GM13976 (cell line): ENCODE measurements around the gene ALB.

Experiments used
- DNase-seq: peaks from one replicate; pipeline ENCODE4 v3.0.0; 2012; ENCODE audit warnings: low spot score
- CTCF ChIP-seq: IDR thresholded peaks from 2 replicates; pipeline ENCODE4 v1.5.1; 2012; ENCODE audit warnings: borderline replicate concordance, mild to moderate bottlenecking; ENCODE audit not compliant: insufficient read depth; ENCODE audit errors: extremely low read depth, missing control alignments, control extremely low read depth
- in situ Hi-C: fragments of 300-500 bp; cut with MboI; formaldehyde crosslinking; loops from one replicate; pipeline ENCODE4 v1.12.0; 2022; ENCODE audit warnings: low sequenced_read_pairs, mixed read lengths, inconsistent platforms; ENCODE audit not compliant: unreplicated experiment

ALB gene

GRCh38 chr4:73396993-73397972, 6.8 kb upstream of the ALB start:
- in situ Hi-C loops: no loop called here
- no peak for DNase-seq

GRCh38 chr4:73401412-73401811, 2.7 kb upstream of the ALB start:
- no peak for TF ChIP-seq CTCF
- no peak for DNase-seq
- in situ Hi-C loops: no loop called here

More at GRCh38 chr4:73396993-73397972, 6.8 kb upstream of the ALB start:
- no peak for TF ChIP-seq CTCF

- no peak for DNase-seq
- no peak for TF ChIP-seq CTCF
- in situ Hi-C loops: no loop called here
Observed at GRCh38 chr4:73404457-73404856, 370 bp downstream of the ALB start.

- no peak for TF ChIP-seq CTCF
- no peak for DNase-seq
- in situ Hi-C loops: no loop called here
Observed at GRCh38 chr4:73405138-73405537, 1.1 kb downstream of the ALB start.

GRCh38 chr4:73406548-73406875, 2.4 kb downstream of the ALB start:
- in situ Hi-C loops: no loop called here
- TF ChIP-seq CTCF: no peak
- DNase-seq: no peak

GRCh38 chr4:73407227-73407673, 3.2 kb downstream of the ALB start:
- no peak for TF ChIP-seq CTCF
- DNase-seq: no peak
- in situ Hi-C loops: no loop called here
